22Rv1 (cell line): ENCODE data around the gene HOXD12.

Experiments
- ZFX ChIP-seq: fragments of 450-650 bp; IDR thresholded peaks from 2 replicates; pipeline ENCODE4 v1.6.1; 2017; ENCODE audit warnings: antibody characterized with exemption, borderline replicate concordance
- TF ChIP-seq, protein P1 (sequence below): fragments of 450-650 bp; IDR thresholded peaks from 2 replicates; pipeline ENCODE4 v1.5.1; 2017; ENCODE audit warnings: mild to moderate bottlenecking

DNA sequence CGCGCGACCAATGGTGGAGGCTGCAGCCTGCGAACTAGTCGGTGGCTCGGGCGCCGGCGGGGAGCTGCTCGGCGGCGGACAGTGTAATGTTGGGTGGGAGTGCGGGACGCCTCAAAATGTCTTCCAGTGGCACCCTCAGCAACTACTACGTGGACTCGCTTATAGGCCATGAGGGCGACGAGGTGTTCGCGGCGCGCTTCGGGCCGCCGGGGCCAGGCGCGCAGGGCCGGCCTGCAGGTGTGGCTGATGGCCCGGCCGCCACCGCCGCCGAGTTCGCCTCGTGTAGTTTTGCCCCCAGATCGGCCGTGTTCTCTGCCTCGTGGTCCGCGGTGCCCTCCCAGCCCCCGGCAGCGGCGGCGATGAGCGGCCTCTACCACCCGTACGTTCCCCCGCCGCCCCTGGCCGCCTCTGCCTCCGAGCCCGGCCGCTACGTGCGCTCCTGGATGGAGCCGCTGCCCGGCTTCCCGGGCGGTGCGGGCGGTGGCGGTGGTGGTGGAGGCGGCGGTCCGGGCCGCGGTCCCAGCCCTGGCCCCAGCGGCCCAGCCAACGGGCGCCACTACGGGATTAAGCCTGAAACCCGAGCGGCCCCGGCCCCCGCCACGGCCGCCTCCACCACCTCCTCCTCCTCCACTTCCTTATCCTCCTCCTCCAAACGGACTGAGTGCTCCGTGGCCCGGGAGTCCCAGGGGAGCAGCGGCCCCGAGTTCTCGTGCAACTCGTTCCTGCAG, 23.3 kb downstream of the HOXD12 start, which contains the start of gene HOXD9:
- TF ChIP-seq, protein P1, sequence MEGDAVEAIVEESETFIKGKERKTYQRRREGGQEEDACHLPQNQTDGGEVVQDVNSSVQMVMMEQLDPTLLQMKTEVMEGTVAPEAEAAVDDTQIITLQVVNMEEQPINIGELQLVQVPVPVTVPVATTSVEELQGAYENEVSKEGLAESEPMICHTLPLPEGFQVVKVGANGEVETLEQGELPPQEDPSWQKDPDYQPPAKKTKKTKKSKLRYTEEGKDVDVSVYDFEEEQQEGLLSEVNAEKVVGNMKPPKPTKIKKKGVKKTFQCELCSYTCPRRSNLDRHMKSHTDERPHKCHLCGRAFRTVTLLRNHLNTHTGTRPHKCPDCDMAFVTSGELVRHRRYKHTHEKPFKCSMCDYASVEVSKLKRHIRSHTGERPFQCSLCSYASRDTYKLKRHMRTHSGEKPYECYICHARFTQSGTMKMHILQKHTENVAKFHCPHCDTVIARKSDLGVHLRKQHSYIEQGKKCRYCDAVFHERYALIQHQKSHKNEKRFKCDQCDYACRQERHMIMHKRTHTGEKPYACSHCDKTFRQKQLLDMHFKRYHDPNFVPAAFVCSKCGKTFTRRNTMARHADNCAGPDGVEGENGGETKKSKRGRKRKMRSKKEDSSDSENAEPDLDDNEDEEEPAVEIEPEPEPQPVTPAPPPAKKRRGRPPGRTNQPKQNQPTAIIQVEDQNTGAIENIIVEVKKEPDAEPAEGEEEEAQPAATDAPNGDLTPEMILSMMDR: no peak
- no peak for TF ChIP-seq ZFX
